ENCODE data around the gene RAP1A.

GRCh38 chr1:111749628-111750027, 130.0 kb downstream of the RAP1A start:
- TF ChIP-seq CTCF (IDR thresholded peaks at IDR 0.05) (no peak), POLR2A (IDR thresholded peaks at IDR 0.05) (no peak)
